KMS-11 (cell line): ENCODE measurements around the gene GIMAP2.

Experiments
- H2AFZ ChIP-seq: fragments of 200-600 bp; sonication (generic); 2 replicates; pipeline ENCODE4 v1.6.1; 2016; ENCODE audit warnings: antibody characterized with exemption, mixed run types, low read depth
- H3K27ac ChIP-seq: fragments of 200-600 bp; sonication (generic); 2 replicates; pipeline ENCODE4 v1.6.1; 2016; ENCODE audit warnings: mild to moderate bottlenecking, mixed run types
- H3K27me3 ChIP-seq: fragments of 200-600 bp; sonication (generic); 2 replicates; pipeline ENCODE4 v1.6.1; 2017; ENCODE audit warnings: mild to moderate bottlenecking, low read depth, mixed run types, moderate library complexity; ENCODE audit not compliant: insufficient read depth
- H3K36me3 ChIP-seq: fragments of 200-600 bp; sonication (generic); 2 replicates; pipeline ENCODE4 v1.6.1; 2017; ENCODE audit warnings: mild to moderate bottlenecking, mixed run types; ENCODE audit not compliant: insufficient read depth
- H3K4me1 ChIP-seq: fragments of 200-600 bp; sonication (generic); 2 replicates; pipeline ENCODE4 v1.6.1; 2016; ENCODE audit warnings: mild to moderate bottlenecking, low read depth, mixed run types; ENCODE audit not compliant: poor library complexity, severe bottlenecking
- H3K4me2 ChIP-seq: fragments of 200-600 bp; sonication (generic); 2 replicates; pipeline ENCODE4 v1.7.0; 2016; ENCODE audit warnings: mild to moderate bottlenecking, mixed run types
- H3K4me3 ChIP-seq: fragments of 200-600 bp; sonication (generic); IDR thresholded peaks from 2 replicates; pipeline ENCODE4 v1.6.1; 2017; ENCODE audit warnings: low read depth, low read length, mixed read lengths; ENCODE audit not compliant: insufficient read depth
- H3K79me2 ChIP-seq: fragments of 200-600 bp; sonication (generic); 2 replicates; pipeline ENCODE4 v1.6.1; 2016; ENCODE audit warnings: low read depth, mixed run types; ENCODE audit not compliant: insufficient read depth
- H3K9ac ChIP-seq: fragments of 200-600 bp; sonication (generic); 2 replicates; pipeline ENCODE4 v1.6.1; 2016; ENCODE audit warnings: mild to moderate bottlenecking, mixed run types
- H4K20me1 ChIP-seq: fragments of 200-600 bp; sonication (generic); 2 replicates; pipeline ENCODE4 v1.6.1; 2016; ENCODE audit warnings: mild to moderate bottlenecking, mixed run types; ENCODE audit not compliant: insufficient read depth
- CTCF ChIP-seq: fragments of 200-600 bp; sonication (generic); conservative IDR thresholded peaks from 2 replicates; pipeline ENCODE4 v1.6.1; 2017; ENCODE audit warnings: low read depth, mild to moderate bottlenecking, antibody characterized with exemption, low read length, moderate library complexity, mixed read lengths

The GIMAP2 gene

GRCh38 chr7:150686030-150686631 is 625 bp downstream of the GIMAP2 start:
- Histone ChIP-seq H3K27ac (peak overlapping the region; percentile 32; the same call in 1 of the 2 replicates), H3K27me3 (no peaks in the 10 kb centered on the region), H3K4me3 (no peak overlapping the region), H2AFZ (peak overlapping the region; percentile 94), H3K79me2 (no peaks in the 10 kb centered on the region), H4K20me1 (no peaks in the 10 kb centered on the region), H3K36me3 (no peaks in the 10 kb centered on the region), H3K9ac (peak overlapping the region; percentile 29; the same call in 1 of the 2 replicates), H3K4me1 (peaks cover 13% of the 10 kb centered on the region), H3K4me2 (peak overlapping the region; percentile 78)
- no peak for TF ChIP-seq CTCF

GRCh38 chr7:150688630-150689029 is 3.1 kb downstream of the GIMAP2 start:
- Histone ChIP-seq H3K4me1 (peaks cover 13% of the 10 kb centered on the region), H3K36me3 (no peaks in the 10 kb centered on the region), H3K9ac (no peak overlapping the region), H3K4me3 (no peak overlapping the region), H4K20me1 (no peaks in the 10 kb centered on the region), H3K27ac (no peak overlapping the region), H3K27me3 (no peaks in the 10 kb centered on the region), H3K4me2 (no peak overlapping the region), H2AFZ (no peak overlapping the region), H3K79me2 (no peaks in the 10 kb centered on the region)
- no peak for TF ChIP-seq CTCF

- no peaks in the 10 kb centered on the region for H3K36me3 ChIP-seq
- H3K4me3 ChIP-seq, result no peak overlapping the region
- no peaks in the 10 kb centered on the region for H3K4me1 ChIP-seq
- TF ChIP-seq CTCF, result no peak
- no peak overlapping the region for H3K27ac ChIP-seq
- H3K27me3 ChIP-seq, result no peaks in the 10 kb centered on the region
- H4K20me1 ChIP-seq, result no peaks in the 10 kb centered on the region
- H3K4me2 ChIP-seq, result no peak overlapping the region
- no peak overlapping the region for H3K9ac ChIP-seq
- H3K79me2 ChIP-seq, result no peaks in the 10 kb centered on the region
- H2AFZ ChIP-seq, result no peak overlapping the region
Observed at GRCh38 chr7:150695654-150696053, 10.1 kb downstream of the GIMAP2 start.

- no peaks in the 10 kb centered on the region for H3K79me2 ChIP-seq
- H3K27me3 ChIP-seq, result no peaks in the 10 kb centered on the region
- H3K4me1 ChIP-seq, result no peaks in the 10 kb centered on the region
- TF ChIP-seq CTCF, result no peak
- H3K9ac ChIP-seq, result no peak overlapping the region
- no peaks in the 10 kb centered on the region for H4K20me1 ChIP-seq
- no peak overlapping the region for H2AFZ ChIP-seq
- H3K36me3 ChIP-seq, result no peaks in the 10 kb centered on the region
- no peak overlapping the region for H3K4me2 ChIP-seq
- no peak overlapping the region for H3K27ac ChIP-seq
- no peak overlapping the region for H3K4me3 ChIP-seq
Observed at GRCh38 chr7:150703209-150703608, 17.7 kb downstream of the GIMAP2 start.
